Fibroblast of the aortic adventitia (primary cell): Measurements from ENCODE around the gene HSD11B1. TPM values are rescaled to one million over a fixed set of nuclear protein-coding genes. Genes with fewer than 3 reads are reported as not detected.

ENCODE experiments used
- DNase-seq: peaks from one replicate; pipeline ENCODE4 v3.0.0-alpha.2; 2010; ENCODE audit warnings: low read depth
- H3K4me3 ChIP-seq: 2 replicates; pipeline ENCODE4 v1.5.1; 2011; ENCODE audit warnings: low read depth, mild to moderate bottlenecking, control low read depth, low read length, moderate library complexity
- CTCF ChIP-seq: IDR thresholded peaks from 2 replicates; pipeline ENCODE4 v1.5.1; 2011; ENCODE audit warnings: mild to moderate bottlenecking, low read length, control low read depth, inconsistent platforms; ENCODE audit not compliant: insufficient read depth
- total RNA-seq: library from RNA; depleted of rRNA; stranded (reverse); fragments of >200 nt; gene quantifications from 2 replicates; pipeline ENCODE4 v1.2.3, GENCODE V29; 2012; ENCODE audit warnings: low replicate concordance

HSD11B1 gene
- total RNA-seq, 1 donor, result 33.3 TPM

- H3K4me3 ChIP-seq, result no peak overlapping the region
- DNase-seq, result no peak
- TF ChIP-seq CTCF, result no peak
These were observed 24.8 kb downstream of the HSD11B1 start for GRCh38 chr1:209729436-209729835.

- no peak overlapping the region for H3K4me3 ChIP-seq
- no peak for TF ChIP-seq CTCF
- no peak for DNase-seq
These were observed 28.1 kb downstream of the HSD11B1 start for GRCh38 chr1:209732725-209733124.

GRCh38 chr1:209733409-209734192 lies 29.0 kb downstream of the HSD11B1 start:
- TF ChIP-seq CTCF, result no peak
- H3K4me3 ChIP-seq, result no peak overlapping the region
- peak; percentile 52 for DNase-seq

DNA sequence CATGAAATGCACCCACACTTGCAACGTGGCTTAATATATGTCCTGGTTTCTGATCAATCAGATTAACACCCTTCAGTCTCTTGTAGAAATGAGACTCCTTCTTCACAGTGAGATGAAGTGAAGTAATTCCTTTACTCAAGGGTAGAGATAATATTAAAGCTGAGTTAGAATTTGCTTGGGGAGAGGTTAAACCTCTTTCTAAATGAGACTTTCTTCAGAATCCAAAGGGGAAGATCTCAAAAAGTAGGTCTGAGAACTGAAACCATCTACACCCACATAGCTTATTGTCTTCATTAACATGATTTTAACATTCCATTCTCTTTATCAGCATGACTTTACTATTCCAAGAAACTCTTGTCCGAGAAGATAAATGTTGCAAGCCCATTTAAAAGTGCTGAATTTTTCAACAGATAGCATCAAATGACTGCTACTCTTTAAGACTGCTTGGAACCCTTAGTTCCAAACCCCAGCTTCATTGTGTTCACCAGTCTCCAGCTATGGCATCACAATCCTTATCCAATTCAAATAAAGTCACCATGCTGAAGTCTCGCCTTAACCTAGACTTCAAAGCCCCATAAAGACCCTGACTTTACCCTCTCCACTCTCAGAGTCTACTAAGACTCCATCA lies 32.0 kb downstream of the HSD11B1 start:
- DNase-seq, result peak; percentile 23
- H3K4me3 ChIP-seq, result no peak overlapping the region
- no peak for TF ChIP-seq CTCF

DNA sequence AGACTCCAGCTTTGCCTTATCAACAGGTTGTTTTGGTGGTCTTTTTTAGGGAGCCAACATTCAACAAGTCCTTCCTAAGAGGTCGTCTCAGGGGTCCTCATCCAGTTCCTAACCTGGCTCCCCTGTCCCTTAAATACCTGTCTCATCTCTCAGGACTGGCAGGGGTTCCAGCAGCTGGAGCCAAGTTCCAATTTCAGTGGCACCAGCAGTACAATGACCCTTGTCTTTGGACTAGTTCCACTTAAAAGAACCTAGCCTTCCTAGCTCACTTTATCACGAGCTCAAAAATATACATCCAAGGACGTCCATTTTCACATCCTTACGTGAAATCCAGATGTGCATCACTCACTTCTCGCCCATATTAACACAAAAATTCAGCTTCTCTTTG lies 32.5 kb downstream of the HSD11B1 start:
- H3K4me3 ChIP-seq, result no peak overlapping the region
- no peak for TF ChIP-seq CTCF
- no peak for DNase-seq

DNA sequence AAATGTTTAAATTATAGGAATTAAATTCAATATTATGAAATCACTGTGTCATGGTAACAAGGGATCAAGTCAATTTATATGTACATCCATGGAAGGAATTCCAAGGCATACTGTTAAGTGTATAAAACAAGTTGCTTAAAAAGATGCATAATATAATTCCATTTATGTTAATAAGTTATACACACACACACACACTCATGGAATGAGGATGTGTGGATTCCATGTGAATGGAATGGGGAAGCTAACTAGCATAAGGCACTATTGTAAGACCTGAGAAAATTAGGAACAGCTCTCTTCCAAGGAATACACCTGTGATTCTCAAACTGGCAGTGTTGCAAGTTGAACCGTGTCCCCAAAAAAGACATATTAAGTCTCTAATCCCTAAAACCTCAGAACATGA lies 33.6 kb downstream of the HSD11B1 start:
- TF ChIP-seq CTCF, result no peak
- no peak overlapping the region for H3K4me3 ChIP-seq
- DNase-seq, result no peak
